GM23248 (cell line): ENCODE results near the gene PKHD1. TPM values are rescaled to one million over a fixed set of nuclear protein-coding genes. Genes with fewer than 3 reads are reported as not detected.

ENCODE experiments used
- DNase-seq: peaks from one replicate; pipeline ENCODE4 v3.0.0-alpha.2; 2015
- H2AFZ ChIP-seq: fragments of 200-600 bp; sonication (generic); 2 replicates; pipeline ENCODE4 v1.6.1; 2016; ENCODE audit warnings: antibody characterized with exemption
- H3F3A ChIP-seq: fragments of 200-600 bp; sonication (generic); 2 replicates; pipeline ENCODE4 v1.6.1; 2016; ENCODE audit warnings: mild to moderate bottlenecking, antibody characterized with exemption, mixed run types; ENCODE audit not compliant: insufficient read depth
- H3K27ac ChIP-seq: fragments of 200-600 bp; sonication (generic); 2 replicates; pipeline ENCODE4 v1.5.1; 2016; ENCODE audit warnings: mild to moderate bottlenecking
- H3K27me3 ChIP-seq: fragments of 200-600 bp; sonication (generic); replicated peaks from 2 replicates; pipeline ENCODE4 v1.6.1; 2016; ENCODE audit warnings: mild to moderate bottlenecking; ENCODE audit not compliant: insufficient read depth
- H3K36me3 ChIP-seq: fragments of 200-600 bp; sonication (generic); 2 replicates; pipeline ENCODE4 v1.6.1; 2016; ENCODE audit warnings: low read depth, mild to moderate bottlenecking
- H3K4me1 ChIP-seq: fragments of 200-600 bp; sonication (generic); 2 replicates; pipeline ENCODE4 v1.6.1; 2016; ENCODE audit warnings: mild to moderate bottlenecking; ENCODE audit not compliant: insufficient read depth
- H3K4me2 ChIP-seq: fragments of 200-600 bp; sonication (generic); one replicate; pipeline ENCODE4 v1.6.1; 2016; ENCODE audit warnings: mild to moderate bottlenecking; ENCODE audit not compliant: unreplicated experiment
- H3K4me3 ChIP-seq: fragments of 200-600 bp; sonication (generic); 2 replicates; pipeline ENCODE4 v1.5.1; 2016; ENCODE audit warnings: mild to moderate bottlenecking
- H3K79me2 ChIP-seq: fragments of 200-600 bp; sonication (generic); 2 replicates; pipeline ENCODE4 v1.6.1; 2016; ENCODE audit warnings: mild to moderate bottlenecking; ENCODE audit not compliant: insufficient read depth
- H3K9ac ChIP-seq: fragments of 200-600 bp; sonication (generic); 2 replicates; pipeline ENCODE4 v1.6.1; 2016; ENCODE audit warnings: mild to moderate bottlenecking
- H3K9me2 ChIP-seq: fragments of 200-600 bp; sonication (generic); 2 replicates; pipeline ENCODE4 v1.6.1; 2016; ENCODE audit warnings: mixed run types, mild to moderate bottlenecking, moderate library complexity; ENCODE audit not compliant: insufficient read depth
- H3K9me3 ChIP-seq: fragments of 200-600 bp; sonication (generic); one replicate; pipeline ENCODE4 v1.6.1; 2017; ENCODE audit warnings: low read depth
- H4K20me1 ChIP-seq: fragments of 200-600 bp; sonication (generic); 2 replicates; pipeline ENCODE4 v1.6.0; 2016; ENCODE audit not compliant: insufficient read depth
- EZH2 ChIP-seq: fragments of 200-600 bp; sonication (generic); IDR thresholded peaks from 2 replicates; pipeline ENCODE4 v1.6.1; 2018; ENCODE audit warnings: antibody characterized with exemption, mild to moderate bottlenecking; ENCODE audit not compliant: insufficient read depth, poor library complexity, severe bottlenecking
- EZH2phosphoT487 ChIP-seq: fragments of 200-600 bp; sonication (generic); IDR thresholded peaks from 2 replicates; pipeline ENCODE4 v1.6.1; 2018; ENCODE audit warnings: antibody characterized with exemption, moderate library complexity, mild to moderate bottlenecking, low read depth; ENCODE audit not compliant: insufficient read depth
- WGBS, 2 experiments: methylation state at CpG; one replicate each; pipeline ENCODE4 v1.1.6; 2015 to 2017; ENCODE audit warnings: low lambda C conversion rate in 2 of 2, low coverage in 1 of 2; ENCODE audit errors: missing lambda C conversion rate in 2 of 2; 5-methylcytosine and 5-hydroxymethylcytosine counted together
- in situ Hi-C: fragments of 300-500 bp; cut with MboI; formaldehyde crosslinking; loops from 2 replicates; pipeline ENCODE4 v1.15.0; 2020
- polyA plus RNA-seq: library from polyadenylated mRNA; unstranded; fragments of >200 nt; fragmentation: Nextera tagmentation; extraction: Ambion mirVana; gene quantifications from 2 replicates; pipeline ENCODE4 v1.2.1, GENCODE V29; 2016
- total RNA-seq: library from RNA; depleted of rRNA; stranded (reverse); fragments of >200 nt; shearing (Covaris generic); gene quantifications from 2 replicates; pipeline ENCODE4 v1.2.3, GENCODE V29; 2014

The PKHD1 gene
- total and polyA plus RNA-seq, 2 experiments from 2014 or later = not detected

- no peaks in the 10 kb centered on the region for H4K20me1 ChIP-seq
- in situ Hi-C loops = no loop called here
- H3K27me3 ChIP-seq = no peaks in the 10 kb centered on the region
- no peaks in the 10 kb centered on the region for H3K4me1 ChIP-seq
- no peaks in the 10 kb centered on the region for H3F3A ChIP-seq
- H2AFZ ChIP-seq = no peak overlapping the region
- H3K36me3 ChIP-seq = no peaks in the 10 kb centered on the region
- 5% methylated on average over 5 of the region's 5 CpGs for WGBS, 2 experiments
- H3K4me2 ChIP-seq = no peak overlapping the region
- no peak for TF ChIP-seq EZH2phosphoT487
- no peak for TF ChIP-seq EZH2
- no peak overlapping the region for H3K4me3 ChIP-seq
- DNase-seq = no peak
- H3K27ac ChIP-seq = no peak overlapping the region
- no peaks in the 10 kb centered on the region for H3K79me2 ChIP-seq
- H3K9ac ChIP-seq = no peak overlapping the region
- no peaks in the 10 kb centered on the region for H3K9me3 ChIP-seq
- H3K9me2 ChIP-seq = no peaks in the 10 kb centered on the region
Observed at GRCh38 chr6:51678905-51679620, 408.4 kb downstream of the PKHD1 start.

- Histone ChIP-seq H3K27me3 (no peaks in the 10 kb centered on the region), H3K9me3 (no peaks in the 10 kb centered on the region), H3K36me3 (no peaks in the 10 kb centered on the region), H3K27ac (no peak overlapping the region), H3K4me3 (no peak overlapping the region), H3K79me2 (no peaks in the 10 kb centered on the region), H3K9me2 (no peaks in the 10 kb centered on the region), H4K20me1 (no peaks in the 10 kb centered on the region), H2AFZ (no peak overlapping the region), H3F3A (no peaks in the 10 kb centered on the region), H3K9ac (no peak overlapping the region), H3K4me2 (no peak overlapping the region), H3K4me1 (no peaks in the 10 kb centered on the region)
- WGBS, 2 experiments = 0 to 7% methylated on average over 1 of the region's 1 CpG
- in situ Hi-C loops = no loop called here
- TF ChIP-seq EZH2 = no peak
- DNase-seq = no peak
Observed at GRCh38 chr6:51678274-51678673, 409.1 kb downstream of the PKHD1 start.

- Histone ChIP-seq H3K79me2 (no peaks in the 10 kb centered on the region), H2AFZ (no peak overlapping the region), H3F3A (no peaks in the 10 kb centered on the region), H3K36me3 (no peaks in the 10 kb centered on the region), H3K4me3 (no peak overlapping the region), H3K9me2 (no peaks in the 10 kb centered on the region), H3K9ac (no peak overlapping the region), H3K9me3 (no peaks in the 10 kb centered on the region), H4K20me1 (no peaks in the 10 kb centered on the region), H3K27ac (no peak overlapping the region), H3K27me3 (no peaks in the 10 kb centered on the region), H3K4me1 (no peaks in the 10 kb centered on the region), H3K4me2 (no peak overlapping the region)
- WGBS, 2 experiments = 3% methylated on average over 4 of the region's 4 CpGs
- no peak for DNase-seq
- in situ Hi-C loops = no loop called here
- TF ChIP-seq EZH2phosphoT487 = no peak
- no peak for TF ChIP-seq EZH2
Observed at GRCh38 chr6:51675922-51676275, 411.5 kb downstream of the PKHD1 start.

GRCh38 chr6:51675020-51675921 is 412.1 kb downstream of the PKHD1 start:
- Histone ChIP-seq H3K9me2 (no peaks in the 10 kb centered on the region), H3K4me2 (no peak overlapping the region), H3F3A (no peaks in the 10 kb centered on the region), H3K27me3 (no peaks in the 10 kb centered on the region), H2AFZ (no peak overlapping the region), H3K27ac (no peak overlapping the region), H3K4me3 (no peak overlapping the region), H4K20me1 (no peaks in the 10 kb centered on the region), H3K9ac (no peak overlapping the region), H3K36me3 (no peaks in the 10 kb centered on the region), H3K4me1 (no peaks in the 10 kb centered on the region), H3K9me3 (no peaks in the 10 kb centered on the region), H3K79me2 (no peaks in the 10 kb centered on the region)
- TF ChIP-seq EZH2 = no peak
- TF ChIP-seq EZH2phosphoT487 = no peak
- DNase-seq = no peak
- 10 to 11% methylated on average over 9 of the region's 9 CpGs for WGBS, 2 experiments
- in situ Hi-C loops = no loop called here
